ENCODE measurements around the gene INPP5J.

INPP5J gene

DNA sequence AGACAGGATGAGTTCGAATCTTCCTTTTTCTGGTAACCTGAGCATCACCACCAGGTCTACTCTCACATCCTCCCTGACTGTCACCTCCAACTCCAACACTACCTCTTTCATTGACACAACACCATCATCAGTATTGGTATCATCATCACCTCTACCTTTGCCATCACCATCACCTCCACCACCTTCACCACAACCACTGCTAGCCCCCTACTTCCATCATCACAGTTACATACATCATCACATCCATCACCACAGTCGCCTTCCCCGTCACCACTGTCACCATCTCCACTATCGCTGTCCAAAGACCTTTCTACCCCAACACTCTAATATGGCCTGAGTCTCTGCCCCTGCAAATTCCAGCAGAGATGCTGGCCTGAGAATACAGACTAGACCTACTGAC lies 1.4 kb upstream of the INPP5J start:
- Histone ChIP-seq H3K9me3 (no peaks in the 10 kb centered on the region), H3K4me3 (ENCODE audit: low read depth in 1 of 2, low read length in 1 of 2) (no peak overlapping the region), H3K36me3 (no peaks in the 10 kb centered on the region), H3K27me3 (no peaks in the 10 kb centered on the region), H3K27ac (no peak overlapping the region), H3K4me1 (ENCODE audit: control insufficient read depth in 1 of 2, insufficient read depth in 1 of 2, low read depth in 1 of 2, low read length in 1 of 2) (no peaks in the 10 kb centered on the region)
- TF ChIP-seq, protein P1, sequence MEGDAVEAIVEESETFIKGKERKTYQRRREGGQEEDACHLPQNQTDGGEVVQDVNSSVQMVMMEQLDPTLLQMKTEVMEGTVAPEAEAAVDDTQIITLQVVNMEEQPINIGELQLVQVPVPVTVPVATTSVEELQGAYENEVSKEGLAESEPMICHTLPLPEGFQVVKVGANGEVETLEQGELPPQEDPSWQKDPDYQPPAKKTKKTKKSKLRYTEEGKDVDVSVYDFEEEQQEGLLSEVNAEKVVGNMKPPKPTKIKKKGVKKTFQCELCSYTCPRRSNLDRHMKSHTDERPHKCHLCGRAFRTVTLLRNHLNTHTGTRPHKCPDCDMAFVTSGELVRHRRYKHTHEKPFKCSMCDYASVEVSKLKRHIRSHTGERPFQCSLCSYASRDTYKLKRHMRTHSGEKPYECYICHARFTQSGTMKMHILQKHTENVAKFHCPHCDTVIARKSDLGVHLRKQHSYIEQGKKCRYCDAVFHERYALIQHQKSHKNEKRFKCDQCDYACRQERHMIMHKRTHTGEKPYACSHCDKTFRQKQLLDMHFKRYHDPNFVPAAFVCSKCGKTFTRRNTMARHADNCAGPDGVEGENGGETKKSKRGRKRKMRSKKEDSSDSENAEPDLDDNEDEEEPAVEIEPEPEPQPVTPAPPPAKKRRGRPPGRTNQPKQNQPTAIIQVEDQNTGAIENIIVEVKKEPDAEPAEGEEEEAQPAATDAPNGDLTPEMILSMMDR (IDR thresholded peaks at IDR 0.05), result no peak

DNA sequence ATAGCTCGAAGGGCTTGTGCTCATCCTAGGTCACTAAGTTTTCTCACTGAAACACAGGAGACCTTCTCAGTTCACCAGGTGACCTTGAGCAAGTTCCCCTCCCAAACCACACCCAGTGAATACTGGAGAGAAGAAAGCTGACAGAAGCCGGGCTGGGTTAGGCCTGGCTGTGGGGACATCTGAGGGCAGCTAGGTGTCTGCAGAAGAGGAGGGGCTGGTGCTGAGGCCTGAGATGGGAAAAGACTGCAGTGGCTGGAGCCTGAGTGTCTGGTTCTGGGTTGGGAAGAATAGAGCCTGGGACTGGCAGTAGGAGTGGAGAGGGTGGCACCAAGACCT lies 602 bp upstream of the INPP5J start:
- Histone ChIP-seq H3K4me1 (ENCODE audit: control insufficient read depth in 1 of 2, insufficient read depth in 1 of 2, low read depth in 1 of 2, low read length in 1 of 2) (no peaks in the 10 kb centered on the region), H3K27me3 (peaks cover 2% of the 10 kb centered on the region), H3K36me3 (no peaks in the 10 kb centered on the region), H3K4me3 (ENCODE audit: low read depth in 1 of 2, low read length in 1 of 2) (no peak overlapping the region), H3K9me3 (no peaks in the 10 kb centered on the region), H3K27ac (no peak overlapping the region)
- TF ChIP-seq, protein P1 (IDR thresholded peaks at IDR 0.05), result no peak

DNA sequence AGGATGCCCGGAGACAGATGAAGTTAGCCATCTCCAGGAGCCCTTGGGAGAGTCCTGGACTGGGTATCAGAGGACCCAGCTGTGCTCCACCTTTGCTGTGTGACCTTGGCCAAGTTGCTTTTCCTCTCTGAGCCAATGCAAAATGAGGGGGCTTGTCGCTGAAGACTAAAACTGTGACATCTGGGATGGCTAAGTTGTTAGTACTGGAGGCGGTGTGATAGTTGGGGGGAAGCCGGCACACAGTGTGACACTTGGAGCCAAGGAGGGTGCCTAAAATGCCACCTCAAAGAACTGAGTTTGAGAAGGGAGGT lies 481 bp downstream of the INPP5J start:
- TF ChIP-seq, protein P1 (IDR thresholded peaks at IDR 0.05), result no peak
- H3K36me3 ChIP-seq, result no peaks in the 10 kb centered on the region
- no peak overlapping the region for H3K27ac ChIP-seq
- no peaks in the 10 kb centered on the region for H3K9me3 ChIP-seq
- H3K4me1 ChIP-seq (ENCODE audit: control insufficient read depth in 1 of 2, insufficient read depth in 1 of 2, low read depth in 1 of 2, low read length in 1 of 2), result no peaks in the 10 kb centered on the region
- H3K4me3 ChIP-seq (ENCODE audit: low read depth in 1 of 2, low read length in 1 of 2), result no peak overlapping the region
- peaks cover 6% of the 10 kb centered on the region for H3K27me3 ChIP-seq

DNA sequence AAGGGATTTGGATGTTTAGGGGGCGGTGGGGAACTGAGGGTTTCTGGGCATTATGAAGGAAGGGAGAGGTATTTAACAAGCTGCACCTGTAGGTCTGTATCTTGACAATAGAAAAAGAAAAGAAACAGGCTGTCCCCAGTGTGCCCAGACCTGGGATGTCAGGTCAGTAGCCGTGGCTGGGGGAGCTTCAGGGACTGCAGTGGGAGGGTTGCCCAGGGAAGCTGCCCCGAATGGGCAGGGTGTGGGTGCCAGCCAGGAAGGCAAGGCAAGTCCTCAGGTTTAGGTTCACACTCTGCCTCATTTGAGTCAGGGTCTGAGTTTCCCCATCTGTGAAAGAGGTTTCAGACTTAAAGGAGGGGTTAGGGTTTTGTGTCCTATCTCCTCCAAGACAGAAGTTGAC lies 1.5 kb downstream of the INPP5J start:
- TF ChIP-seq, protein P1 (IDR thresholded peaks at IDR 0.05), result no peak
- no peaks in the 10 kb centered on the region for H3K4me1 ChIP-seq (ENCODE audit: control insufficient read depth in 1 of 2, insufficient read depth in 1 of 2, low read depth in 1 of 2, low read length in 1 of 2)
- peaks cover 6% of the 10 kb centered on the region for H3K27me3 ChIP-seq

DNA sequence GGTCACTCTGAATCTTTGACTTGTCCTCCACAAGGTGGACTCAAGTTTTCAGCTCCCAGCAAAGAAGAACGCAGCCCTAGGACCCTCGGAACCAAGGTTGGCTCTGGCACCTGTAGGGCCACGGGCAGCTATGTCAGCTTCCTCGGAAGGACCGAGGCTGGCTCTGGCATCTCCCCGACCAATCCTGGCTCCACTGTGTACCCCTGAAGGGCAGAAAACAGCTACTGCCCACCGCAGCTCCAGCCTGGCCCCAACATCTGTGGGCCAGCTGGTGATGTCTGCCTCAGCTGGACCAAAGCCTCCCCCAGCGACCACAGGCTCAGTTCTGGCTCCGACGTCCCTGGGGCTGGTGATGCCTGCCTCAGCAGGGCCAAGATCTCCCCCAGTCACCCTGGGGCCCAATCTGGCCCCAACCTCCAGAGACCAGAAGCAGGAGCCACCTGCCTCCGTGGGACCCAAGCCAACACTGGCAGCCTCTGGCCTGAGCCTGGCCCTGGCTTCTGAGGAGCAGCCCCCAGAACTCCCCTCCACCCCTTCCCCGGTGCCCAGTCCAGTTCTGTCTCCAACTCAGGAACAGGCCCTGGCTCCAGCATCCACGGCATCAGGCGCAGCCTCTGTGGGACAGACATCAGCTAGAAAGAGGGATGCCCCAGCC lies 2.2 kb downstream of the INPP5J start:
- Histone ChIP-seq H3K4me3 (ENCODE audit: low read depth in 1 of 2, low read length in 1 of 2) (no peak overlapping the region), H3K27ac (no peak overlapping the region), H3K27me3 (peaks cover 6% of the 10 kb centered on the region), H3K4me1 (ENCODE audit: control insufficient read depth in 1 of 2, insufficient read depth in 1 of 2, low read depth in 1 of 2, low read length in 1 of 2) (no peaks in the 10 kb centered on the region), H3K9me3 (no peaks in the 10 kb centered on the region), H3K36me3 (no peaks in the 10 kb centered on the region)
- TF ChIP-seq, protein P1 (IDR thresholded peaks at IDR 0.05), result no peak

More for the DNA sequence above, 1.5 kb downstream of the INPP5J start:
- no peak overlapping the region for H3K27ac ChIP-seq
- no peaks in the 10 kb centered on the region for H3K9me3 ChIP-seq
- H3K36me3 ChIP-seq, result no peaks in the 10 kb centered on the region
- no peak overlapping the region for H3K4me3 ChIP-seq (ENCODE audit: low read depth in 1 of 2, low read length in 1 of 2)

Data from neutrophil (primary cell).